HepG2 (cell line): ENCODE data around the gene EIF6. TPM values are rescaled to one million over a fixed set of nuclear protein-coding genes. Genes with fewer than 3 reads are reported as not detected.

Source experiments
- ATAC-seq: fragments of 200-7000 bp; cut with Tn5 transposase; 3 replicates; pipeline ENCODE4 v1.9.1; 2020; ENCODE audit warnings: mild to moderate bottlenecking, moderate library complexity
- BruUV-seq: library from RNA; stranded (reverse); fragments of 400-500 nt; replicated peaks from 2 replicates; lab custom pipeline; 2021; lab: Mats Ljungman, UMichigan
- CTCF ChIA-PET: fragments of 300-600 bp; formaldehyde crosslinking; extraction: SDS; loops from one replicate; lab custom pipeline; 2021; ENCODE audit warnings: low total read pairs, inconsistent platforms, low intra/inter-chr PET ratio; lab: Yijun Ruan, JAX
- POLR2A ChIA-PET: fragments of 350-600 bp; sonication (Branson Sonifier 250); formaldehyde crosslinking; loops from one replicate; lab custom pipeline; 2020; ENCODE audit warnings: antibody characterized with exemption, inconsistent platforms; lab: Yijun Ruan, JAX
- DNase-seq: peaks from one replicate; pipeline ENCODE4 v3.0.0-alpha.2; 2015; ENCODE audit warnings: low spot score
- FAIRE-seq: peaks from 3 replicates; lab custom pipeline; 2011; peaks lifted over from hg19 to GRCh38; lab: Jason Lieb, UNC
- H2AFZ ChIP-seq: one replicate; pipeline ENCODE4 v1.6.1; 2011; ENCODE audit warnings: low read length, inconsistent platforms
- H3K27ac ChIP-seq: fragments of 300-600 bp; 3 replicates; pipeline ENCODE4 v1.8.0; 2011; ENCODE audit warnings: mixed run types, mild to moderate bottlenecking, mixed read lengths, low read length, inconsistent platforms; ENCODE audit not compliant: insufficient read depth; ENCODE audit errors: extremely low read length
- H3K27me3 ChIP-seq, 2 experiments: fragments of 200-600 bp in 1 of 2; 2 replicates in 1 of 2; 3 replicates in 1 of 2; pipeline versions ENCODE4 v1.6.0 to v1.8.0; 2011; ENCODE audit warnings: low read length in 2 of 2, mild to moderate bottlenecking in 2 of 2, moderate library complexity in 2 of 2, inconsistent platforms in 1 of 2; ENCODE audit not compliant: insufficient read depth in 2 of 2, control insufficient read depth in 1 of 2
- H3K36me3 ChIP-seq, 2 experiments: fragments of 200-600 bp in 1 of 2; replicated peaks in 1 of 2; 2 replicates in 1 of 2; 3 replicates in 1 of 2; pipeline versions ENCODE4 v1.5.1 to v1.8.0; 2011; ENCODE audit warnings: low read length in 2 of 2, inconsistent platforms in 1 of 2; ENCODE audit not compliant: insufficient read depth in 2 of 2, control insufficient read depth in 1 of 2
- H3K4me1 ChIP-seq: 2 replicates; pipeline ENCODE4 v1.5.1; 2012; ENCODE audit warnings: low read length, inconsistent platforms; ENCODE audit not compliant: insufficient read depth
- H3K4me2 ChIP-seq: 2 replicates; pipeline ENCODE4 v1.6.0; 2011; ENCODE audit warnings: low read depth, low read length, inconsistent platforms
- H3K4me3 ChIP-seq, 3 experiments: fragments of 200-600 bp in 1 of 3; sonication (generic), shearing (Covaris generic) in 1 of 3; replicated peaks in 1 of 3; 2 replicates each; pipeline ENCODE4 v1.5.1; 2011 to 2016; ENCODE audit warnings: low read length in 3 of 3, inconsistent platforms in 2 of 3, low read depth in 2 of 3, mild to moderate bottlenecking in 2 of 3, control low read depth in 1 of 3, mixed read lengths in 1 of 3; ENCODE audit not compliant: insufficient read depth in 1 of 3
- H3K79me2 ChIP-seq: one replicate; pipeline ENCODE4 v1.6.1; 2011; ENCODE audit warnings: low read length, inconsistent platforms; ENCODE audit not compliant: insufficient read depth
- H3K9ac ChIP-seq: 2 replicates; pipeline ENCODE4 v1.6.0; 2011; ENCODE audit warnings: mild to moderate bottlenecking, low read depth, low read length, inconsistent platforms; ENCODE audit not compliant: insufficient read depth
- H3K9me3 ChIP-seq: 2 replicates; pipeline ENCODE4 v1.5.1; 2012; ENCODE audit warnings: mild to moderate bottlenecking, low read length
- H4K20me1 ChIP-seq: 2 replicates; pipeline ENCODE4 v1.6.0; 2011; ENCODE audit warnings: inconsistent platforms, mild to moderate bottlenecking, low read length, moderate library complexity; ENCODE audit not compliant: insufficient read depth
- ARID2 ChIP-seq: sonication (generic); formaldehyde crosslinking; IDR thresholded peaks from 2 replicates; pipeline ENCODE4 v1.8.1; 2022; ENCODE audit warnings: mild to moderate bottlenecking, missing genetic modification reagents, borderline replicate concordance
- CEBPG ChIP-seq: IDR thresholded peaks from 2 replicates; pipeline ENCODE4 v1.6.1; 2016
- ETV5 ChIP-seq: IDR thresholded peaks from 2 replicates; pipeline ENCODE4 v1.6.1; 2018; ENCODE audit warnings: missing biosample characterization, missing genetic modification reagents, inconsistent platforms, borderline replicate concordance
- FOXA3 ChIP-seq: IDR thresholded peaks from 2 replicates; pipeline ENCODE4 v1.6.1; 2016; ENCODE audit warnings: missing genetic modification reagents, missing compliant biosample characterization
- FOXM1 ChIP-seq: sonication (generic); formaldehyde crosslinking; IDR thresholded peaks from 2 replicates; pipeline ENCODE4 v1.5.0; 2020; ENCODE audit warnings: missing genetic modification reagents
- HNF4G ChIP-seq, 2 experiments: sonication (generic) in 1 of 2; formaldehyde crosslinking in 1 of 2; IDR thresholded peaks; 2 replicates each; pipeline versions ENCODE4 v1.4.0 to v1.6.1; 2011 to 2020; ENCODE audit warnings: borderline replicate concordance in 2 of 2, low read depth in 2 of 2, mild to moderate bottlenecking in 2 of 2, low read length in 1 of 2, missing genetic modification reagents in 1 of 2, moderate library complexity in 1 of 2
- KMT2A ChIP-seq: sonication (generic); formaldehyde crosslinking; IDR thresholded peaks from 2 replicates; pipeline ENCODE4 v1.4.0; 2020; ENCODE audit warnings: missing genetic modification reagents
- MTA3 ChIP-seq: sonication (generic); formaldehyde crosslinking; IDR thresholded peaks from 2 replicates; pipeline ENCODE4 v1.4.0; 2020; ENCODE audit warnings: missing genetic modification reagents
- NFKB2 ChIP-seq: sonication (generic); formaldehyde crosslinking; IDR thresholded peaks from 2 replicates; pipeline ENCODE4 v1.4.0; 2020; ENCODE audit warnings: missing genetic modification reagents, borderline replicate concordance
- PAF1 ChIP-seq: IDR thresholded peaks from 2 replicates; pipeline ENCODE4 v1.6.1; 2016; ENCODE audit warnings: missing genetic modification reagents, missing compliant biosample characterization
- PAX8 ChIP-seq: sonication (generic); formaldehyde crosslinking; IDR thresholded peaks from 2 replicates; pipeline ENCODE4 v1.8.0; 2022; ENCODE audit warnings: mild to moderate bottlenecking, missing genetic modification reagents, borderline replicate concordance
- SP140L ChIP-seq: sonication (generic); formaldehyde crosslinking; IDR thresholded peaks from 2 replicates; pipeline ENCODE4 v1.4.0; 2020; ENCODE audit warnings: missing genetic modification reagents, borderline replicate concordance
- TMF1 ChIP-seq: sonication (generic); formaldehyde crosslinking; IDR thresholded peaks from 2 replicates; pipeline ENCODE4 v1.8.1; 2022; ENCODE audit warnings: low read depth, missing genetic modification reagents
- ZFY ChIP-seq: sonication (generic); formaldehyde crosslinking; IDR thresholded peaks from 2 replicates; pipeline ENCODE4 v1.4.0; 2020; ENCODE audit warnings: missing genetic modification reagents
- ZMYM3 ChIP-seq: sonication (generic); formaldehyde crosslinking; IDR thresholded peaks from 2 replicates; pipeline ENCODE4 v1.5.1; 2020; ENCODE audit warnings: mild to moderate bottlenecking, missing genetic modification reagents
- ZNF12 ChIP-seq: sonication (generic); formaldehyde crosslinking; IDR thresholded peaks from 2 replicates; pipeline ENCODE4 v1.5.0; 2020; ENCODE audit warnings: missing genetic modification reagents
- WGBS: methylation state at CpG from one replicate; pipeline ENCODE4 v1.1.6; 2017; ENCODE audit warnings: low lambda C conversion rate; 5-methylcytosine and 5-hydroxymethylcytosine counted together
- in situ Hi-C: cut with HindIII; loops from 2 replicates; pipeline ENCODE4 v1.10.0; 2017; ENCODE audit warnings: low pct_unique_long_range_greater_than_20kb; ENCODE audit not compliant: extremely low pct_ligation_motif_present
- intact Hi-C: fragments of 100-400 bp; cut with micrococcal nuclease; formaldehyde crosslinking; loops from one replicate; pipeline ENCODE4 v1.10.0; 2022; ENCODE audit not compliant: unreplicated experiment
- polyA plus RNA-seq, 8 experiments: library from polyadenylated mRNA; depleted of rRNA in 3 of 8; stranded (reverse) in 7 of 8; unstranded in 1 of 8; fragments of >200 nt; fragmentation: Illumina TruSeq in 4 of 8; extraction: Trizol in 4 of 8; gene quantifications; 2 replicates each; pipeline versions ENCODE4 v1.2.1 to v1.2.3, GENCODE V29; 2011 to 2016; ENCODE audit warnings: low read depth in 4 of 8, missing spikeins in 1 of 8, mixed read lengths in 1 of 8; ENCODE audit not compliant: insufficient read depth in 1 of 8
- total RNA-seq, 5 experiments: library from RNA; depleted of rRNA; stranded (reverse); fragments of >200 nt; fragmentation: Illumina TruSeq; extraction: Trizol; gene quantifications; 2 replicates each; pipeline ENCODE4 v1.2.3, GENCODE V29; 2016; ENCODE audit warnings: low read depth in 1 of 5
- TF ChIP-seq, protein P1 (sequence below): sonication (generic); formaldehyde crosslinking; IDR thresholded peaks from 2 replicates; pipeline ENCODE4 v1.8.0; 2023; ENCODE audit warnings: mild to moderate bottlenecking, missing genetic modification reagents
- TF ChIP-seq, protein P2 (sequence below): sonication (generic); formaldehyde crosslinking; IDR thresholded peaks from 2 replicates; pipeline ENCODE4 v1.4.0; 2020; ENCODE audit warnings: missing genetic modification reagents

EIF6 gene
- total and polyA plus RNA-seq, 2 of the 13 experiments (the other 11 are each of a cell fraction or from before 2014, with no cell fraction given): 462 to 466 TPM

DNA sequence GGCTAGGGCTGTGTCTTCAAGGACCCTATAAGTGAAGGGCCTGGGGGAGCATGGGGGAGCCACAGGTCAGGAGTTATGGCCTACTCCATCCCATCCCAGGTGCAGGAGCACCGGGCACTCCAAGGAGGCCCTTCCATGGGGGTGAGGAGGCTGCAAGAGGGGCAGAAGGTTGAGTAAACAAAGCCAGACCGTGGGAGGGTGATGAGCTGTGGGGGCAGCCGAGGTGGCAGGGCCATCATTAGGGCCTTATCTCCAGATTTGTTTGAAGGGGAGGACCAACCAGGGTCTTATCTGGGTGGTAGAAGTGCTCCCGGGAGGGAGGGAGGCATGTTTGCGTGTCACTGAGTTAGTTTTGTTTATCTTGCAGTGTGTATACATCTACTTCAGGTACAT, 9.7 kb upstream of the EIF6 start (continued):
- TF ChIP-seq, protein P1, sequence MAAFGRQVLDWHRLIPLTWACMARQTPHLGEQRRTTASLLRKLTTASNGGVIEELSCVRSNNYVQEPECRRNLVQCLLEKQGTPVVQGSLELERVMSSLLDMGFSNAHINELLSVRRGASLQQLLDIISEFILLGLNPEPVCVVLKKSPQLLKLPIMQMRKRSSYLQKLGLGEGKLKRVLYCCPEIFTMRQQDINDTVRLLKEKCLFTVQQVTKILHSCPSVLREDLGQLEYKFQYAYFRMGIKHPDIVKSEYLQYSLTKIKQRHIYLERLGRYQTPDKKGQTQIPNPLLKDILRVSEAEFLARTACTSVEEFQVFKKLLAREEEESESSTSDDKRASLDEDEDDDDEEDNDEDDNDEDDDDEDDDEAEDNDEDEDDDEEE (CRISPR knock-in tag): 0 out of 2 replicates have a peak, but pooled peaks have one; percentile 45
- TF ChIP-seq, all 625 proteins: peak for 28

DNA sequence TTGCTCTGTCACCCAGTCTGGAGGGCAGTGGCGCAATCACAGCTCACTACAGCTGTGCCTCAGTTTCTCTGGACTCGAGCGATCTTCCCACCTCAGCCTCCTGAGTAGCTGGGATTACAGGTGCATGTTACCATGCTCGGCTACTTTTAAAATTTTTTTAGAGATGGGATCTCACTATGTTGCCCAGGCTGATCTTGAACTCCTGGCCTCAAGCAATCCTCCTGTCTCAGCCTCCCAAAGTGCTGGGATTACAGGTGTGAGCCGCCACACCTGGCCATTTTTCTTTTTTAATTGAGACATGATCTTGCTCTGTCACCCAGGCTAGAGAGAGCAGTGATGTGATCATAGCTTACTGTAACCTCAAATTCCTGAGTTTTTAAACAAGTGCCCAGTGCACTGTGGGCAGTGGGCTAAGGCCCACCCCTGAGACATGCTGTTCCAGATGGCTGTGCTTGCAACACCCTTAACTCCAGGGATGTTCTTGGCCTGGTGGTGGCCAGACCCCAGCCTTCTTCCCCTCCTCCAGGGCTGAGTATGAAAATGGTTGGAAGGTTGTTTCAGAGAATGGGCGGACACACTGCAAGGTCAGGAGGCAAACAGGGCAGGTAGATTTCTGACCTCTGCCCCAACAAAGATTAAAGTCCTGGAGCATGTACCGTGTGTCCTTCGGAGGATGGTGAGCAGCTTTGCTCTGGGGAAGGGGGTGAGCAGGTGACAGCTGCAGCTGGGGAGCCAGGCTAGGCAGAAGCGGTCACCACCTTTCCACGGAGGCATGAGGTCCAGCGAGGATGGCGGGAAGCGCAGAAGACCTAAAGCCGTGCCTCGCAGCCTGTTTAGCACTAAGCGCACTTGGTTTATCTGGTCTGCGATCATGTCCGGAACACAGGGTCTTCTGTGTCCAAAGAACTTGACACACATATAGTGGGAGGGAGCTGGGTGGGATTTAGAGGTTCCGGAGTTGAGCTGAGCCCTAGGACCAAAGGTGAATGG, 9.0 kb upstream of the EIF6 start:
- Histone ChIP-seq H3K36me3 (no peaks in the 10 kb centered on the region), H3K27ac (no peak overlapping the region), H3K9me3 (no peaks in the 10 kb centered on the region), H3K9ac (no peak overlapping the region), H4K20me1 (no peaks in the 10 kb centered on the region), H3K27me3 (peaks cover 9 to 65% of the 10 kb centered on the region in 2 experiments), H3K4me3 (peak overlapping the region in 1 of 3 experiments; percentile 32; a peak in 1 of 6 replicates), H3K79me2 (no peaks in the 10 kb centered on the region), H3K4me1 (peaks cover 67% of the 10 kb centered on the region), H3K4me2 (peak overlapping the region; percentile 57), H2AFZ (no peak overlapping the region)
- DNase-seq (no peak), FAIRE-seq (no peak), ATAC-seq (peak; percentile 4)
- in situ Hi-C loops: no loop called here
- intact Hi-C loops: no loop called here
- 33% methylated on average over 19 of the region's 19 CpGs for WGBS
- no TSS peak for BruUV-seq
- ChIA-PET CTCF (no interaction called here), POLR2A (interaction anchor here (0.6 to 3.3 kb wide), 3 partner anchors 9 to 161 kb away, joined by 3 to 24 read pairs (median 4); partner anchors contain the start of gene EIF6)
- TF ChIP-seq, protein P2, sequence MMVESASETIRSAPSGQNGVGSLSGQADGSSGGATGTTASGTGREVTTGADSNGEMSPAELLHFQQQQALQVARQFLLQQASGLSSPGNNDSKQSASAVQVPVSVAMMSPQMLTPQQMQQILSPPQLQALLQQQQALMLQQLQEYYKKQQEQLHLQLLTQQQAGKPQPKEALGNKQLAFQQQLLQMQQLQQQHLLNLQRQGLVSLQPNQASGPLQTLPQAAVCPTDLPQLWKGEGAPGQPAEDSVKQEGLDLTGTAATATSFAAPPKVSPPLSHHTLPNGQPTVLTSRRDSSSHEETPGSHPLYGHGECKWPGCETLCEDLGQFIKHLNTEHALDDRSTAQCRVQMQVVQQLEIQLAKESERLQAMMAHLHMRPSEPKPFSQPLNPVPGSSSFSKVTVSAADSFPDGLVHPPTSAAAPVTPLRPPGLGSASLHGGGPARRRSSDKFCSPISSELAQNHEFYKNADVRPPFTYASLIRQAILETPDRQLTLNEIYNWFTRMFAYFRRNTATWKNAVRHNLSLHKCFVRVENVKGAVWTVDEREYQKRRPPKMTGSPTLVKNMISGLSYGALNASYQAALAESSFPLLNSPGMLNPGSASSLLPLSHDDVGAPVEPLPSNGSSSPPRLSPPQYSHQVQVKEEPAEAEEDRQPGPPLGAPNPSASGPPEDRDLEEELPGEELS (CRISPR knock-in tag): no peak
- no peak for TF ChIP-seq PAF1
- TF ChIP-seq ZNF12 (CRISPR knock-in tag): no peak
- TF ChIP-seq ARID2 (CRISPR knock-in tag): no peak
- TF ChIP-seq FOXM1 (CRISPR knock-in tag): no peak
- no peak; the same call in 1 of the 2 replicates for TF ChIP-seq ZMYM3 (CRISPR knock-in tag)
- no peak for TF ChIP-seq SP140L (CRISPR knock-in tag)
- no peak for TF ChIP-seq PAX8 (CRISPR knock-in tag)
- no peak; the same call in 1 of the 2 replicates for TF ChIP-seq ETV5 (CRISPR knock-in tag)
- TF ChIP-seq FOXA3: no peak
- TF ChIP-seq ZFY: no peak
- no peak; the same call in 1 of the 2 replicates for TF ChIP-seq KMT2A (CRISPR knock-in tag)
- TF ChIP-seq CEBPG (CRISPR knock-in tag): no peak
- TF ChIP-seq HNF4G (IDR thresholded peaks at IDR 0.05; ENCODE audit: borderline replicate concordance, low read depth, low read length): peak; percentile 59; the same call in 1 of the 2 replicates
- TF ChIP-seq HNF4G (CRISPR knock-in tag; IDR thresholded peaks at IDR 0.05; ENCODE audit: borderline replicate concordance, low read depth): peak; percentile 75; the same call in 1 of the 2 replicates
- TF ChIP-seq MTA3 (CRISPR knock-in tag): no peak
- TF ChIP-seq TMF1 (CRISPR knock-in tag): no peak
- peak; percentile 59; the same call in 1 of the 2 replicates for TF ChIP-seq NFKB2 (CRISPR knock-in tag)
